ENCODE measurements around the gene LTO1.

Gene LTO1

DNA sequence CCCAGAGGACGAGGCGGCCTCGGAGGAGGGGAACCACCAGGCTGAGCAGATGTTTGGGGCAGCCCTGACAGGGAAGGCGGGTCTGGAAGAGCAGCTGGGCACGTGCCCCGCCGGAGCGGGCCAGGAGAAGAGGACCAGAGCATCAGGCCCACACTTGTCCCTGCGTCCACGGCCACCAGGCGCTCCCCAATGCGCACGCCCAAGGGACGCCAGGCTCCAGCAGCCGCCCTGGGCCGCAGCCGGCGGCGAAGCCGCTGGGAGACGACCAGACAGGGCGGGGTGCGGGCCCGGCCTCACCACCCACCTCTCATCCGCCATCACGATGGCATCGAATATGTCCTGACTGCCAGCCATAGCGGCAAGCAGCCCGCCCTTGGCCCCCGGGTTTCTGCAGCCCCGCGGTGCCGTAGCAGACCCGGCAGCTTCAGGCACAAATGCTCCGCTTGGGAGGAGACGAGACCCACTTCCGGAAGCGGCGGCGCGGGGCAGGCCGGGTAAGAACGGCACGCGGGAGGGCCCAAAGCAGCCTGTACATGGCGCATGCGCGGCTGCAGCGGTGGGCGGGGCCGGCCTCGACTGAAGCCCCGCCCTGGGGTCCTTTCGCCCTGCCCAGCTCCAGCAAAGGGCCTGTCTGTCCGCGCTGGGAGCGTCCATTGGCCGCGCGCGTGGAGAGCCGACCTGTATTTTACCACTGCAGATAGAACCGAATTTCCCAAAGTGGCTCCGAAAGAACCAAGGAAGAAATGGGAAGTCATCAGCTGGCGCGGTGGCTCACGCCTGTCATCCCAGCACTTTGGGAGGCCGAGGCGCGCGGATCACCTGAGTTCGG is at the start of gene LTO1:
Gene LTO1, minus strand, starts transcription at position 468 of the 829 bp plus-strand sequence. Its CDS starts 114 bp downstream, at position 354.
- in situ Hi-C loops (cut with HindIII; ENCODE audit: low sequenced_read_pairs), result no loop called here

- in situ Hi-C loops (cut with HindIII; ENCODE audit: low sequenced_read_pairs), result no loop called here
Observed at GRCh38 chr11:69721745-69722144, 46.6 kb upstream of the LTO1 start.

DNA sequence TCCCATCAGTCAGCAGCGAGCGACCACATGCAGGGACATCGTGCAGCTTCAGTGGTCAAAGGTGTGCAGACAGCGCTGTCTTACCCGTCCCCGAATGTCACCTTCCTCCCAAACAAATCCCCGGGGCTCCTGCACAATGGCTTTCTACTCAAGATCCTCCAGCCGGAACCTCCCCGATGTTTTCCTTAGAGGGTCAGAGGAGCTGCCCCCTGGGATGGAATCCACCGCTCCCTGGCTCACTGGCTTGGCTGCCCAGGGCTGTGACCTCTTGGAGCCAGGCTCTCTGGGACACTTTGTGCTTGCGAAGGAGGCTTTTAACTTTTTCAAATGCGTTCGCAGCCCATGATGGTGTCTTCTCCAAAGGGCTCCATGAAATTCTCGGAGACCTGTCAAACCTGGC is 46.0 kb upstream of the LTO1 start:
- in situ Hi-C loops (cut with HindIII; ENCODE audit: low sequenced_read_pairs), result no loop called here

DNA sequence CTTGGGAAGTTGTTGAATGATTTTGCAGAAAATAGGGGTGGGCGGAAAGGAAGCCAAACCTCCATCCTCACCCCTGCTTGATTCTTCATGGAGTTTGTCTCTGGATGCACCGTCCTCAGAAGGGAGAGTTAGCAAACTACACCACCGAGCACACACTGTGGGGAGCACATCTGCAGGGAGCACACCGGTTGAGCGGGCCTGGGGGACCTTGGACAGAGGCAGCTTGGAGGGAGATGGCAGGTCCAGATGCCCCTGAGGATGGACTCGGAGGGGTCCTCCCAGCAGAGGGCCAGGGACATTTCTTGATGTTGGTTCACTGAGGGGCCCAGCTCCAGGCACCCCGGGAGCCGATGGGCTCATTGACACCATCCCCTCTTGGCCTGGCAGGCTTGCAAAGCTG is 43.8 kb upstream of the LTO1 start:
- in situ Hi-C loops (cut with HindIII; ENCODE audit: low sequenced_read_pairs), result no loop called here

DNA sequence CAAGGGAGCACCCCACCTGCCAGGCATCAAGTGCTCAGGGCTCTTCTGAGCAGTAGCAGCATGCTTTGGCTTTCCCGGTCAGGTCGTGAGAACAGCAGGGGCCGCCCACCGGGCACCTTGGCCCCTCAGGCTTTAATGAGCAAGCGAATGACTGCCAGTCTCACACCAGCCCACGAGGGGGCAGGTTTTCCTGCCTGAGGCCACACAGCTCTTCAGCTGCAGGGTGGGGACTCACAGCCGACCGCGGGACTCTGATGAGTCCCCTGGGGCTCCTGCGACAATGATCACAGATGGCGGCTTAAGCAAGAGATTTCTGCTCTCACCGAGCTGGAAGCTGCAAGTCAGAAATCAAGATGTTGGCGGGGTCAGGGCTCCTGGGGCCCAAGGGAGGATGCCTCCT is 43.0 kb upstream of the LTO1 start:
- in situ Hi-C loops (cut with HindIII; ENCODE audit: low sequenced_read_pairs), result no loop called here

DNA sequence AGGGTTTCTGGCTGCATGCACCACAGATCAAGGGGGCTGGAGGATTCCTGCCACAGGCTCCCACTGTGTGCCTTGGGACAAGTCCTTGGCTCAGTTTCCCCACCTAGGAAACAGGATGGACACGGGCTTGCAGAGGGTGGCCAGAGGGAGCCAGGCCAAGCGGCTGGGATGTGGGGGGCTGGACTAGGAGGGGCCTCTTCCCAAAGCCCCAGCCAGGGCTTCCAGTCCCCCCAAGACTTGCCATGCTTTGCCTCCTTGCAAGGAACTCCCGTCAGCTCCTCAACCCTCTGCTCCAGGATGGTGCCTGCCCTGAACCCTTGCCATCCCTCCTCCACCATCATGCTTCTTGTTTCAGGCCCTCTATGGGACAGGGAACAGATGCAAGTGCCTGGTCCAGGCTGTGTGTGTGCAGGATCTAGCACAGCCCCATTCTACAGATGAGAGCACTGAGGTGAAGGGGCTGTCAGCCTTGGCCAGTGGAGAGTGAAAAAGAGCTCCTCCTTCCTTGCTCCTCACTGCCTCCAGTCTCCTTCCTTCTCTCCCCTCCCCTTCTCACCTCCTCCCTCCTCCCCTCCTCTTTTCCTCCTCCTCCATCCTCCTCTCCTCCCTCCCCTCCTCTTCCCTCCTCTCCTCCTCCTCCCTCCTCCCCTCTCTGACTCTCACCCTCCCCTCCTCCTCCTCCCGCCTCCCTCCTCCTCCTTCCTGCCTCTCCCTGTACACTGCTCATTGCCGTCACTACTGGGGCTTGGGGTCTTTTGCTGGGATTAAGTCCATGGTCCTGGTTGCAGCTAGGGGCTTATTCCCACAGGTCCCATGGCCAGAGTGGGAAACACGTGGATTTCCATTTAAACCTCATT is 42.0 kb upstream of the LTO1 start:
- in situ Hi-C loops (cut with HindIII; ENCODE audit: low sequenced_read_pairs), result no loop called here

DNA sequence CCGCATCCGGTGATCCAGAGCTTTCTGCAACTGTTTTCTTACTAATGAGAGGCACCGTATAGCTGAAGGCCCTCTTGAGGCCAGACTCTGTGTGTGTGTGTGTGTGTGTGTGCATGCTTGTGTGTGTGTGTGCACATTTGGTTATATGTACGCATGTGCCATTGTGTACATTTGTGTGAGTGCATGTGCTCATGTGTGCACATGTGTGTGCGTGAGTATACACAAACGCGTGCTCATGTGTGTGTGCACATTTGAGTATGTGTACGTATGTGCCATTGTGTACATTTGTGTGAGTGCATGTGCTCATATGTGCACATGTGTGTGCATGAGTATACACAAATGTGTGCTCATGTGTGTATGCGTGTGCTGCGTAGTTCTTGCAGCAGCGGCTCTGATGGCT is 40.9 kb upstream of the LTO1 start:
- in situ Hi-C loops (cut with HindIII; ENCODE audit: low sequenced_read_pairs), result no loop called here

DNA sequence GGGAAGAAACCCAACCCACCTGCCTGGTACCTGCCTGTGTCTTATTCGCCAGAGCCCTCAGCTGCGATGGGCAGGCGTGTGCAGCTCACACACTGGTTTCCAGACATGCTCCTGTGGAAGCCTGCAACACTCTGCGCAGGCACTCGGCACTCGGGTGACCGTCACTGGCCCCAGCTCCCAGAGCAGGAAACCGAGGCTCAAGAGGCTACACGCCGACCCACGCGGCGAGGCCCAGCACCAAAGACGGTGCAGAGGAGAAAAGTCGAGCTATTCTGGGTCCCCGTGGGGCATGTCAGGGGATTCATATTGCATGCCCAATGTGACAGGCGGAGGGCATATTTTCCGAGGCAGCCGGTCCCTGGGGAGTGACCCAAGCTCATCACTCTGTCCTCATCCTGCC is 40.3 kb upstream of the LTO1 start:
- in situ Hi-C loops (cut with HindIII; ENCODE audit: low sequenced_read_pairs), result no loop called here

- in situ Hi-C loops (cut with HindIII; ENCODE audit: low sequenced_read_pairs), result loop anchor here (5.0 kb wide), 1 partner anchor 40 kb away; no protein-coding TSS in a partner anchor
Observed at GRCh38 chr11:69711822-69712801, 37.0 kb upstream of the LTO1 start.

- in situ Hi-C loops (cut with HindIII; ENCODE audit: low sequenced_read_pairs), result no loop called here
Observed at GRCh38 chr11:69708736-69709401, 33.7 kb upstream of the LTO1 start.

- in situ Hi-C loops (cut with HindIII; ENCODE audit: low sequenced_read_pairs), result no loop called here
Observed at GRCh38 chr11:69707176-69707575, 32.0 kb upstream of the LTO1 start.

DNA sequence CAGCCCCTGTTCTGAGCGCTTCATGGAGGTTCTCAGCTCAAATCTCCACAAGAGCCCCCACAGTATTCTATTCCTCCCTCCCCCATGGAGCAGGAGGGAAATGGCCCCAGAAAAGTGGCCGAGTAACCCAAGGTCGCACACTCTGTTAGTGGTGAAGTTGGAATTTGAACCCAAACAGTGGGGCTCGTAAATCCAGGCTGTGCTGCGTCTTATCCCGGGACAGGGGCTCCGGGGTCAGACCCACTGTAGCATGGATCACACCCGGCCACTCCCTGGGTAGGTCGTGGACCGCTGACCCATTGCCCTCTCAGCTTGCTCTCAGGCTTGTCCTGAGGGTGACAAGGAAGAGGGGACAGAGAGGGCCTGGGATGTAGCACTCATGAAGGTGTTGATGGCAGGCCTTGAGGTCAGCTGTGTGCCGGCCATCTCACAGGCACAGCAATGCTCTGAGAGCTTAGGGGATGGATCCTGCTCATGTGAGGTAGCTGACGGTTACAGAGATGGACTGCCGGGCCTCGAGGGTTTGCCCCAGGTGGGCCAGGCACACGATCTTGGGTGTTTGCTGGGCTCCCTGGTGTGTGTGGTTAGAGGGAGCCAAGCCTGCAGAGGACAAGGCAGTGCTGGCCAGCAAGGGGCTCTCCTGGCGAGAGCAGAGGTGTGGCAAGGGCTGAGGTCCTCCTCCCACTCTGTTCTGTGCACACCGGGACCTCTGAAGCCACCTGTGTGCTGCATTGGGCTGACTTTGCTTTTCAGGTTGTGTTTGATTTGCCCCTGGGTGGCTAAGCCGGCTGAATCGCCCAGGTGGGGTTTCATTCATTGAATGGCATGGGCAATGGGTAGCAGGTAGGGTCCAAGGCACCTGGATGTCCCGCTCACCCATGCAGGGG is 31.0 kb upstream of the LTO1 start:
- in situ Hi-C loops (cut with HindIII; ENCODE audit: low sequenced_read_pairs), result no loop called here

GRCh38 chr11:69705351-69705811 is 30.2 kb upstream of the LTO1 start:
- in situ Hi-C loops (cut with HindIII; ENCODE audit: low sequenced_read_pairs), result no loop called here

- in situ Hi-C loops (cut with HindIII; ENCODE audit: low sequenced_read_pairs), result no loop called here
Observed at GRCh38 chr11:69704508-69705253, 29.5 kb upstream of the LTO1 start.

GRCh38 chr11:69703768-69704507 is 28.8 kb upstream of the LTO1 start, which contains the start of gene FGF19:
TSS of gene FGF19 (minus strand) at chr11:69704022. CDS start at chr11:69703876, 146 bp downstream.
- in situ Hi-C loops (cut with HindIII; ENCODE audit: low sequenced_read_pairs), result no loop called here

DNA sequence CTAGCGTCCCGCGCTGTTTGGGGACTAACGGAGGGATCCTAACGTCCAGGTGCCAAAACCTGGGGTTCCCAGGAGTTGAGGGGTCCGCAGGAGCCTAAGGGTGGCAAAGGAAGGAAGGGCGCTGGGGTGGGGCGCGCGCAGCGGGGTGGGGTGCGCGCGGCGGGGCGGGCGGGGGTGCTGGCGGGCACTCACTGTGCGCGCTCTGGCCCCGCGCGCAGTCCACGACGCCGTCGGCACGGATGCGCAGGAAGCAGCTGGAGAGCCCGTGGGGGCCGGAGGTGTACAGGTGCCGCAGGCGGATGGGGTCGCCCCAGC is 28.3 kb upstream of the LTO1 start:
- in situ Hi-C loops (cut with HindIII; ENCODE audit: low sequenced_read_pairs), result no loop called here

DNA sequence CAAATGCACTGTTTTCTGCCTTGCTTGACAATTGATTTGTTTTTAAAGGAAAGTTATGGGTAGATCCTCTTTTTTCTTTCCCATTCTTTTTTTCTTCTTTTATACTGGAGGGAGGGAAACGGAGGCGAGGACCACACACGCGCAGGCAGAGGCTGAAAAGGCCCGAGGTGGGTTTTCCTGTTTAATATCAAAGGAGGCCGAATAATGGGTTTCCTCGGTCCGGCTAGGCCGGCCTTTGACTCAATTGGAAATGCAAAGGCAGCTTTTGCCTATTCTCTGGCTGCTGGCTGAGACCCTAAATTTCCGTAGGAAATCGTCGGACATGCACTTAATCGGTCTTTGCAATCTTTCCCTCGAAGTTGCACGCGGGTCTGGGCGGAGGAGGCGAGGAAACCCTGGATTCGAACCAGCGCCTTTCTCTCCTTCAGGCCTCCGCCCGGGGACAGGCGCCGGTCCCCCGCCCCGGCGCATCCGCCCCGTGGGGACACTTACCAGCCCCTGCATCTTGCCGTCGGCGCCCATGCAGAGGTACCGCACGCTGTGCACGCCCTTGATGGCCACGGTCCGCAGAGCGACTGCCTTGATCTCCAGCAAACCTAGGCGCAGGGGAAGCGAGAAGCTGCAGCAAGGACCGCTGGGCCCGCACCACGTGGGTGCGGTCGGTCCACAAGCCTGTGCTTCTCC is 27.8 kb upstream of the LTO1 start:
- in situ Hi-C loops (cut with HindIII; ENCODE audit: low sequenced_read_pairs), result no loop called here

Measured in endothelial cell of hepatic sinusoid (primary cell).